ENCODE results near the gene TPBGL. TPM values are rescaled to one million over a fixed set of nuclear protein-coding genes. Genes with fewer than 3 reads are reported as not detected.

The TPBGL gene
- total RNA-seq, 4 donors from 2014 or later, result not detected

- H3K4me1 ChIP-seq, result no peaks in the 10 kb centered on the region
- in situ Hi-C loops (cut with MboI; ENCODE audit: low sequenced_read_pairs in 4 of 4) (loop anchor here (5.0 to 25.0 kb wide), 3 partner anchors 102 to 257 kb away; partner anchors contain the start of gene GDPD5 (in 2 of the 4)), intact Hi-C loops (cut with DNase I; ENCODE audit: low total_unique reads) (loop anchor here (1.0 kb wide), 1 partner anchor 104 kb away; no protein-coding TSS in a partner anchor)
- peak; percentile 85 to 97 (median 95) for TF ChIP-seq CTCF (IDR thresholded peaks at IDR 0.05 in 4 of 5, conservative IDR thresholded peaks at IDR 0.05 in 1 of 5)
- no peak for TF ChIP-seq POLR2A (IDR thresholded peaks at IDR 0.05)
- peaks cover 0 to 20% of the 10 kb centered on the region in 2 donors for H3K36me3 ChIP-seq
- H3K27me3 ChIP-seq, result no peaks in the 10 kb centered on the region
- no peak overlapping the region for H3K27ac ChIP-seq
- peak; percentile 69 to 71 for ATAC-seq
- no peak overlapping the region for H3K4me3 ChIP-seq
- H3K9me3 ChIP-seq, result no peaks in the 10 kb centered on the region
- peak; percentile 32 to 57 for DNase-seq
Measured at GRCh38 chr11:75280227-75280701, 39.7 kb downstream of the TPBGL start.

- H3K9me3 ChIP-seq, result no peaks in the 10 kb centered on the region
- DNase-seq (no peak), ATAC-seq (no peak)
- H3K27ac ChIP-seq, result no peak overlapping the region
- in situ Hi-C loops (cut with MboI; ENCODE audit: low sequenced_read_pairs in 4 of 4) (loop anchor here (5.0 to 25.0 kb wide), 3 partner anchors 101 to 256 kb away; partner anchors contain the start of gene GDPD5 (in 2 of the 4)), intact Hi-C loops (cut with DNase I; ENCODE audit: low total_unique reads) (loop anchor here (1.0 kb wide), 1 partner anchor 103 kb away; no protein-coding TSS in a partner anchor)
- H3K36me3 ChIP-seq, result peaks cover 0 to 26% of the 10 kb centered on the region in 2 donors
- no peak overlapping the region for H3K4me3 ChIP-seq
- no peak for TF ChIP-seq POLR2A (IDR thresholded peaks at IDR 0.05)
- TF ChIP-seq CTCF (IDR thresholded peaks at IDR 0.05 in 4 of 5, conservative IDR thresholded peaks at IDR 0.05 in 1 of 5), result no peak
- H3K27me3 ChIP-seq, result no peaks in the 10 kb centered on the region
- no peaks in the 10 kb centered on the region for H3K4me1 ChIP-seq
Measured at GRCh38 chr11:75280770-75281468, 40.3 kb downstream of the TPBGL start.

GRCh38 chr11:75281469-75282095 is 41.0 kb downstream of the TPBGL start:
- no peak for TF ChIP-seq POLR2A (IDR thresholded peaks at IDR 0.05)
- TF ChIP-seq CTCF (IDR thresholded peaks at IDR 0.05 in 4 of 5, conservative IDR thresholded peaks at IDR 0.05 in 1 of 5), result no peak
- in situ Hi-C loops (cut with MboI; ENCODE audit: low sequenced_read_pairs in 4 of 4), result loop anchor here (5.0 to 25.0 kb wide), 3 partner anchors 101 to 256 kb away; partner anchors contain the start of gene GDPD5 (in 2 of the 4)
- intact Hi-C loops (cut with DNase I; ENCODE audit: low total_unique reads), result no loop called here

GRCh38 chr11:75283391-75283931 is 42.9 kb downstream of the TPBGL start:
- TF ChIP-seq POLR2A (IDR thresholded peaks at IDR 0.05), result no peak
- no peak for TF ChIP-seq CTCF (IDR thresholded peaks at IDR 0.05 in 4 of 5, conservative IDR thresholded peaks at IDR 0.05 in 1 of 5)
- ATAC-seq (no peak), DNase-seq (no peak)
- no peak overlapping the region for H3K27ac ChIP-seq
- no peaks in the 10 kb centered on the region for H3K4me1 ChIP-seq
- no peaks in the 10 kb centered on the region for H3K9me3 ChIP-seq
- intact Hi-C loops (cut with DNase I; ENCODE audit: low total_unique reads), result no loop called here
- peaks cover 0 to 10% of the 10 kb centered on the region in 2 donors for H3K36me3 ChIP-seq
- H3K4me3 ChIP-seq, result no peak overlapping the region
- in situ Hi-C loops (cut with MboI; ENCODE audit: low sequenced_read_pairs in 4 of 4), result loop anchor here (5.0 to 25.0 kb wide), 3 partner anchors 99 to 254 kb away; partner anchors contain the start of gene GDPD5 (in 2 of the 4)
- no peaks in the 10 kb centered on the region for H3K27me3 ChIP-seq

More at GRCh38 chr11:75281469-75282095, 41.0 kb downstream of the TPBGL start:
- Histone ChIP-seq H3K4me1 (no peaks in the 10 kb centered on the region), H3K27ac (no peak overlapping the region), H3K9me3 (no peaks in the 10 kb centered on the region), H3K36me3 (peaks cover 0 to 26% of the 10 kb centered on the region in 2 donors), H3K27me3 (no peaks in the 10 kb centered on the region), H3K4me3 (no peak overlapping the region)
- DNase-seq, result no peak
- no peak for ATAC-seq
